Embryonic facial prominence (tissue), 1 donor: ENCODE results near the gene DPH5.
"Not testable (repeated sequence)": the region's sequence is repeated elsewhere in the genome, so short reads cannot be mapped to it uniquely, and the experiment has no call there.

Source experiments
- DNase-seq: peaks from one replicate; pipeline ENCODE4 v3.0.0-alpha.2; 2016; ENCODE audit errors: extremely low spot score

The DPH5 gene

DNA sequence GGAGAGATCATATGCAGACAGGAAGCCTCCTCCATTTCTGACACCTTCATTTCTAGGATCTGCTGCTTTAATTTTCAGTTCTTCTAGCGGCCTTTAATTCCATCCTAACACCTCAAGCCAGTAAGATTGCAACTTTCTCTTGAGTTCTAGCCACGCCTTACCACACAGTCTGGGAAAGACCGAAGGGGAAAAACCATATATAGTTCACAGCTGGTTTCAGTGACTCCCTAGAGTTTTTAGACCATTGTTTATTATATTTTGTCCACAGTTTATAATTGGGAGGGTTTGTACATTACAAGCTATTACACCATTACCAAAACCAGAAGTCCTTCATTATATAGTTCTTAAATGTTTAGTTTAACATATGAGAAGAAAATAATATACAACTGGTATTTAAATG lies 37.5 kb downstream of the DPH5 start:
- no peak for DNase-seq

DNA sequence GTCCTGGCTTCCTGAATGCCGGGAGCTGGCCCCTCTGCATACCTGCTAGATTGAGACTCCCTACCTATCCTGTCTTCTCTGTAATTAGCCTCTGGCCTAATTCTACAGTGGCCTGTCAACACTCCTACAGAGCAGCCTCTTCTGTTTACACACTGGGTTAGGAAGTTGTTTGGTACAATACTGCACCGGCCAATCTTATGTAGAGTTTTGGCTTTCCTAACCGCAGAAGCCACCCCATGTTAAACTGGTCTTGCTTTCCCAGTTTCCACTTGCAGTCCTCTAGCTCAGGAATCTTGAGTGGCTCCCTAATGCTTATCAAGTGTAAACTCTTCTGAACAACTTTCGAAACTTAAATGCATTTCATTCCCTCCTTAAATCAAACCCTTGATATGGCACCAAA lies 42.8 kb downstream of the DPH5 start:
- DNase-seq: no peak

DNA sequence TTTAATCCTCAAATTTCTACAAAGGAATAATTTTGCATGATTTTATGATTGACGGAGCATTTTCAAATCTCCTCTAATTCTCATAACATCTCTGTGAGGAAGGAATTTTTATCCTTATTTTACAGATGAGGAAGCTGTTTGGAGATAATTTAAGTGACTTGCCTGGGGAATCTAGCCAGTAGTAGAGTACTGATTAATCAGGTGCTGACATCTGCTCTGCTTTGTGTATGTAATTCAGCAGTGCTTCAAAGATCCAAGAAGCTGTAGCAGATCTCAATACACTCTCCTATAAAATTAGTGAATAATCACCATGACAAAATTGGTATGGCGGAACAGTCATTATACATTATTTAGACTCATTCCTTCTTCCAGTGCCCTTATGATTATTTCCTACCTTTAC lies 46.0 kb downstream of the DPH5 start:
- DNase-seq: no peak

DNA sequence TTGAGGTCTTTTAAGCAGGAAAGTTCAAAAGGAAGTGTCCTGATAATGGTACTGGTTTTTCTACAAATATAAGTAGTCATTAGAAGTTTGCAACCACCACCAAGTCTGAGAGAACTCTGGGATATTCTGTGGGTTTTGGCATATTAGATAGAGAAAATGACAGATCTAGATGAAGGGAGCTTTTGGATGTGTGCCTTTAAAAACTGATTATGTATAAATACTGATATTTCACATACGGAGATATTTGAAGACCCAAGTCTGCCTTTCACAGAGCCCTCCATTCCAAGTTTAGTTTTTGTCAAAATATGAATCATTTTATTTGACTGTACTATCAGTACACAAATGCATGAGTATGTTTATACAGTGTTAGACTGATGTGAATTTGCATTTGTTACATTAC lies 48.6 kb downstream of the DPH5 start:
- no peak for DNase-seq

DNA sequence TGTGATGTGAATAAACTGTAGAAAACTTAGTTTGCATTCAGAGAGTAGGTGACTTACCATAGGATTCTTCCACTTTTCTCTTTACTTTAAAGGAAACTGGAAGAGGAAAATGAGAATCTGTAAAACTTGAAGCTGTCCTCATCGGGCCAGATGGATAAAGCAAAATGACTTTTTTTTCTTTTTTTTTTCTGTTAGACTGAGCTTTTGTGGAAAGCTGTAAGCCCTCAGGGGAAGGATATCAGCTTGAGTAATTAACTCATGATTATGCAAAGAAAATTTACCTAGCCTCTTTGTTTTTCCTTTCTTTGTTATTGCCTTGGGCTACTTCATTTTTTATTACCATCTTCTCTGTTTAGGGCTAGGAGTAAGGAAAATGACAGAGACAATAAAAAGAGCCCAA lies 53.4 kb downstream of the DPH5 start:
- no peak for DNase-seq

DNA sequence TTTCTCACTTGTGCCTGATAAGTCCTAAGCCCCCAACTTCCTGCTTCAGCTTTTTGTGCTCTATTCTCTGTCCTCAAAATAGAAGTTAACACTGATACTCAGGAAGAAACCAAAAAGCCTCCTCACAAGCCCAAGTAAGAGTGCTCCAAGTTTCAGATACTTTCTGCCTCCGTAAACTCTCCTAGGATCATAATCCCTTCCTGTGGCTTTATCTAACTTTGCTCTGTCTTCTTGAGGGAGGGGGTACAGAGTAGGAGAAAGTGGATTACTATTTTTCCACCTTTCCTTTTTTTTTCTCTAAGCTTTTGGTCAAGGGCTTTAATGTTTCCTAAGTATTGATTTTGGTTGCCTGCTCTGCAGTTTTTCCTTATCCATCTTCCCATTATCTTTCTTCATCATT lies 54.6 kb downstream of the DPH5 start:
- no peak for DNase-seq

DNA sequence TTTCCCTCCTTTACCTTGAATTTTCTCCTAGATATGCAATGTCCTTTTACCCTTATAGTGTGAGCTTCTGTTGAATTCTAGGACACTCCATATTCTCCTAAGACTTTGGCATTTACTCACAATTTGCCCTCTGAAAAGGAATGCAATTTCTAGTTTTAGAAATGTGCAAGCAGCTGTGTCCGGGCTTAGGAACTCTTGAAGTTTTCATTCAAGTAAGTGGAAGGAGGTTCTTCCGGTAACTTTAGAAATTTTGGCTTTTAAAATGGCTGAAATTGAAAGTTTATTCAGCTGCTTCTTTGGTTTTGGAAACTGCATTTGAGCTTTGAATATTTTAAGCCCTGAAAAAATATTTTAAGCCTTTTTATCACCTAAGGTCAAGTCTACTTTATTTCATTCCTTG lies 56.3 kb downstream of the DPH5 start:
- DNase-seq: no peak

- no peak for DNase-seq
Observed at GRCh38 chr1:100968621-100969020, 57.0 kb downstream of the DPH5 start.

- no peak for DNase-seq
Observed at GRCh38 chr1:100960098-100960497, 65.5 kb downstream of the DPH5 start.

- no peak for DNase-seq
Observed at GRCh38 chr1:100959502-100960060, 66.0 kb downstream of the DPH5 start.

DNA sequence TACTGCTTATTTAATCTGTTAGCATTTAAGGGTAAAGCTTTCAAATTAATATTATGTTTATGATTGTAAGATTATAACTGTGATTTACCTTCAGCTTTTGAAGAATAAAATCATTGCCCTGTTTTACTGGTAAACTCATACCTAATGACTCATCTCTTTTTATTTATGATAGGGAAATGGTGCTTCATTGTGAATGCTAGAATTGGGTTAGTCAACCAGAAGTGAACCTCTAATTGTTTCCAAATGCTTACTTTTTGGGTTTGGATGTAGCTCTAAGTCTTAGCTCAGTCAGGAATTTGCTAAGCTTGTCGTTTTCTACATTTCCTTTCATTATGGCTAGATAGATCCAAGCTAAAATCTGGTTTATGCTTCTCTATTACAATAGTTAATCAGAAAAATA lies 70.3 kb downstream of the DPH5 start:
- peak; percentile 64 for DNase-seq

- no peak for DNase-seq
Observed at GRCh38 chr1:100953960-100954730, 71.4 kb downstream of the DPH5 start.

GRCh38 chr1:100952970-100953369 lies 72.6 kb downstream of the DPH5 start:
- not testable (repeated sequence) for DNase-seq

GRCh38 chr1:100952104-100952745 lies 73.4 kb downstream of the DPH5 start:
- DNase-seq: no peak

DNA sequence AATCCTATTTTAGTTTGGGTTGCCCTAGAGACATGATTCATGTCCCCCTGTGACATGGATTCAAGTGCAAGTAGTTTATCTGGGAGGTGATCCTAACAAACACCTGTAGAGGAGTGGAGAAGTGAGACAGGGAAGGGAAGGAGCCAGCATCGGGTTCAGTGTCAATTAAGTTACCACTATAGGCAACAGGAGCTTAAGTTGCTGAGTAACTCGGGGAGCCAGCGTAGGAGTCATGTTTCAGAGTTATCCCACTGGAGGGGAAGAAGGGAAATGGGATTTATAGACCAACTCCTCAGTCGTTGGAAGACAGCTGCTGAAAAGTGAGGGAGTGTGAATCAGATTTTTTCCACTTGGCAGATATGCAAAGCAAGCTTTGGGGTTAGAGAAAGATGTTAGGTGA lies 74.8 kb downstream of the DPH5 start:
- DNase-seq: no peak

- no peak for DNase-seq
Observed at GRCh38 chr1:100950337-100950736, 75.2 kb downstream of the DPH5 start.

- DNase-seq: not testable (repeated sequence)
Observed at GRCh38 chr1:100949515-100950158, 75.9 kb downstream of the DPH5 start.

- not testable (repeated sequence) for DNase-seq
Observed at GRCh38 chr1:100948721-100949405, 76.7 kb downstream of the DPH5 start.

DNA sequence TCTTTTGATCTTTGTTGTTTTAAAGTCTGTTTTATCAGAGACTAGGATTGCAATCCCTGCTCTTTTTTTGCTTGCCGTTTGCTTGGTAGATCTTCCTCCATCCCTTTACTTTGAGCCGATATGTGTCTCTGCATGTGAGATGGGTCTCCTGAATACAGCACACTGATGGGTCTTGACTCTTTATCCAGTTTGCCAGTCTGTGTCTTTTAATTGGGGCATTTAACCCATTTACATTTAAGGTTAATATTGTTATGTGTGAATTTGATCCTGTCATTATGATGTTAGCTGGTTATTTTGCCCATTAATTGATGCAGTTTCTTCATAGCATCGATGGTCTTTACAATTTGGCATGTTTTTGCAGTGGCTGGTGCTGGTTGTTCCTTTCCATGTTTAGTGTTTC lies 77.8 kb downstream of the DPH5 start:
- not testable (repeated sequence) for DNase-seq

DNA sequence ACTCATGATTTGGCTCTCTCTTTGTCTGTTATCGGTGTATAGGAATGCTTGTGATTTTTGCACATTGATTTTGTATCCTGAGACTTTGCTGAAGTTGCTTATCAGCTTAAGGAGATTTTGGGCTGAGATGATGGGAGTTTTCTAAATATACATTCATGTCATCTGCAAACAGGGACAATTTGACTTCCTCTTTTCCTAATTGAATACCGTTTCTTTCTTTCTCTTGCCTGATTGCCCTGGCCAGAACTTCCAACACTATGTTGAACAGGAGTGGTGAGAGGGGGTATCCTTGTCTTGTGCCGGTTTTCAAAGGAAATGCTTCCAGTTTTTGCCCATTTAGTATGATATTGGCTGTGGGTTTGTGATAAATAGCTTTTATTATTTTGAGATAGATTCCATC lies 79.5 kb downstream of the DPH5 start:
- DNase-seq: not testable (repeated sequence)

DNA sequence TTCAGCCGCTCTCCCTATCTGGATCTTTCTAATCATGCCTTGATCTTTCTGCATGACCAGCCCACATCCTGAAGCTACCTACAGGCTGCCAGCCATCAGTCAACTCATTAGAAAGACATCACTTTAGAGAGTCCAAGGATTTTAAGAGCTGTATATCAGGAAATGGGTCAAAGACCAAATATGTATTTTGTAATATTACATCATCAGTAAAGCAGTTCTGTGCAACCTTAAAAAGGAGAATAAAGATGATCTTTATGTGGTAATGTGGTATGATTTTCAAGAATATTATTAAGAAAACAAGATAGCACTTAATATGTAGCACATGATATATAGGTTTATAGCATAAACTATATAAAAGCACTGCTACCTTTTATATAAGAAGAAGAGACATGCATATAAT lies 82.1 kb downstream of the DPH5 start:
- DNase-seq: no peak
